Ascending aorta (tissue), 2 donors: Measurements from ENCODE around the gene CYREN. TPM values are rescaled to one million over a fixed set of nuclear protein-coding genes. Genes with fewer than 3 reads are reported as not detected.

Source experiments
- DNase-seq, 2 donors: peaks; one replicate each; pipeline ENCODE4 v3.0.0-alpha.2; 2019; ENCODE audit warnings: low spot score in 2 of 2
- H3K27ac ChIP-seq, 2 donors: fragments of 200-600 bp; sonication (generic); one replicate each; pipeline ENCODE4 v1.5.1; 2016 to 2017; ENCODE audit warnings: mild to moderate bottlenecking in 1 of 2
- H3K27me3 ChIP-seq: fragments of 200-600 bp; sonication (generic); one replicate; pipeline ENCODE4 v1.5.1; 2017
- H3K36me3 ChIP-seq, 2 donors: fragments of 200-600 bp; sonication (generic); one replicate each; pipeline ENCODE4 v1.5.1; 2016
- H3K4me1 ChIP-seq, 2 donors: fragments of 200-600 bp; sonication (generic); one replicate each; pipeline ENCODE4 v1.5.1; 2016 to 2017; ENCODE audit warnings: mild to moderate bottlenecking in 1 of 2
- H3K4me3 ChIP-seq, 2 donors: fragments of 200-600 bp; sonication (generic); one replicate each; pipeline ENCODE4 v1.5.1; 2016 to 2017; ENCODE audit warnings: mild to moderate bottlenecking in 1 of 2
- H3K9me3 ChIP-seq, 2 donors: fragments of 200-600 bp; sonication (generic); one replicate each; pipeline ENCODE4 v1.5.1; 2016
- intact Hi-C: fragments of 100-400 bp; cut with DNase I; formaldehyde crosslinking; loops from one replicate; pipeline ENCODE4 v1.15.1; 2023
- total RNA-seq: library from RNA; depleted of rRNA; stranded (reverse); fragments of >200 nt; gene quantifications from one replicate; pipeline ENCODE4 v1.1.0, GENCODE V29; 2016
- TF ChIP-seq, protein P1 (sequence below), 3 experiments: fragments of 200-600 bp in 2 of 3; fragments of 450-650 bp in 1 of 3; sonication (generic) in 2 of 3; IDR thresholded peaks; one replicate each; pipeline ENCODE4 v1.5.1; 2016 to 2019; ENCODE audit warnings: antibody characterized with exemption in 3 of 3, mild to moderate bottlenecking in 1 of 3, moderate library complexity in 1 of 3

Gene CYREN
- total RNA-seq, 1 donor from 2014 or later: 21.6 TPM

DNA sequence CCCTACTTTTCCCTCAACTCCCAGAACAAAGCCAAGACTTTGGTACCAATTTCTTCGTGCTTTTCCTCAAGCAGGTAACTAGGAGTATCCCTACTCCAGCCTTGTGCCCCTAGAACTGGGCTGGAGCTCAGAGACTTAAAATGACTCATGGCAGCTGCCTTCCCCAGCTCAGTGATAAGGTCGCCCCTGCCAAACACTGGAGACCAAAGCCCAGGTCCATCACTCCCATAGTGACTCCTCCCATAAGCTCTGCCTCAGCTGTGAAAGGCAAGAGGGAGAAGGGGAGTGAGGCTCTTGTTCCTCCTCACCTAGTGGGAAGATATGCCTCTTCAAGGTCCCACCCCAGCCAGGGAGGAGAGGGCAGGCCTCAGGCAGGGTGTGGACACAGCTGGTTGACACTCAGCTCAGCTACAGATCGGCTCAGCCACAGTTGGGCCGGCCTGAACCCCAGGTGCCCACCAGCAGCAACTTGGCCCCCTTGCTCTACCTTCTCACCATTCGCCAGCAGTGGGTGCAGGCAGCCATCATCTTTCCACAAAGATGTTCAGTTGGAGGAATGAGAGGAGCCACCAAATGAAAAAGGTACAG lies 13.8 kb upstream of the CYREN start:
- Histone ChIP-seq H3K27me3 (no peaks in the 10 kb centered on the region), H3K36me3 (peaks cover 62 to 92% of the 10 kb centered on the region in 2 donors), H3K4me1 (no peaks in the 10 kb centered on the region), H3K27ac (no peak overlapping the region), H3K4me3 (no peak overlapping the region), H3K9me3 (peaks cover 10 to 26% of the 10 kb centered on the region in 2 donors)
- intact Hi-C loops: no loop called here
- TF ChIP-seq, protein P1, sequence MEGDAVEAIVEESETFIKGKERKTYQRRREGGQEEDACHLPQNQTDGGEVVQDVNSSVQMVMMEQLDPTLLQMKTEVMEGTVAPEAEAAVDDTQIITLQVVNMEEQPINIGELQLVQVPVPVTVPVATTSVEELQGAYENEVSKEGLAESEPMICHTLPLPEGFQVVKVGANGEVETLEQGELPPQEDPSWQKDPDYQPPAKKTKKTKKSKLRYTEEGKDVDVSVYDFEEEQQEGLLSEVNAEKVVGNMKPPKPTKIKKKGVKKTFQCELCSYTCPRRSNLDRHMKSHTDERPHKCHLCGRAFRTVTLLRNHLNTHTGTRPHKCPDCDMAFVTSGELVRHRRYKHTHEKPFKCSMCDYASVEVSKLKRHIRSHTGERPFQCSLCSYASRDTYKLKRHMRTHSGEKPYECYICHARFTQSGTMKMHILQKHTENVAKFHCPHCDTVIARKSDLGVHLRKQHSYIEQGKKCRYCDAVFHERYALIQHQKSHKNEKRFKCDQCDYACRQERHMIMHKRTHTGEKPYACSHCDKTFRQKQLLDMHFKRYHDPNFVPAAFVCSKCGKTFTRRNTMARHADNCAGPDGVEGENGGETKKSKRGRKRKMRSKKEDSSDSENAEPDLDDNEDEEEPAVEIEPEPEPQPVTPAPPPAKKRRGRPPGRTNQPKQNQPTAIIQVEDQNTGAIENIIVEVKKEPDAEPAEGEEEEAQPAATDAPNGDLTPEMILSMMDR (IDR thresholded peaks at IDR 0.05): no peak
- DNase-seq: peak in 1 of 2 donors; percentile 42

DNA sequence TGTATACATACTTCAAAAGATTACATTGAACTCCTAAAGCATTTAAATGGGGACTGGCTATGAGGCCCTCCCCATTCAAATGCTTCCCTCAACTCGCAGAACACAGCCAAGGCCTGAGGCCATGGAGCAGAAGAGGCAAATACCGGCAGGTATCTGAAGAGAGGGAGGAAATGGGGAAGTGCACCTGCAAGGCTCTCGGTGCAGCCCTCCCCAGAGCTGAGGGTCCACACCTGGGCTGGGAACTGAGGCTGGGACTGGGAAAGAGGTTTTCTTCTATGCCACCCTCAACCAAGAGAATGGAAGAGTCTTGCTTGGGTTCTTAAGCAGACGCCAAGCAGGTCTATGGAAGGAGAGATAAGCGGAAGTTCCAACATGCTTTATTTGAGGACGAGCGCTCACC lies 13.0 kb upstream of the CYREN start:
- peak in 1 of 2 donors; percentile 52 for DNase-seq
- intact Hi-C loops: no loop called here
- H3K36me3 ChIP-seq: peaks cover 55 to 84% of the 10 kb centered on the region in 2 donors

DNA sequence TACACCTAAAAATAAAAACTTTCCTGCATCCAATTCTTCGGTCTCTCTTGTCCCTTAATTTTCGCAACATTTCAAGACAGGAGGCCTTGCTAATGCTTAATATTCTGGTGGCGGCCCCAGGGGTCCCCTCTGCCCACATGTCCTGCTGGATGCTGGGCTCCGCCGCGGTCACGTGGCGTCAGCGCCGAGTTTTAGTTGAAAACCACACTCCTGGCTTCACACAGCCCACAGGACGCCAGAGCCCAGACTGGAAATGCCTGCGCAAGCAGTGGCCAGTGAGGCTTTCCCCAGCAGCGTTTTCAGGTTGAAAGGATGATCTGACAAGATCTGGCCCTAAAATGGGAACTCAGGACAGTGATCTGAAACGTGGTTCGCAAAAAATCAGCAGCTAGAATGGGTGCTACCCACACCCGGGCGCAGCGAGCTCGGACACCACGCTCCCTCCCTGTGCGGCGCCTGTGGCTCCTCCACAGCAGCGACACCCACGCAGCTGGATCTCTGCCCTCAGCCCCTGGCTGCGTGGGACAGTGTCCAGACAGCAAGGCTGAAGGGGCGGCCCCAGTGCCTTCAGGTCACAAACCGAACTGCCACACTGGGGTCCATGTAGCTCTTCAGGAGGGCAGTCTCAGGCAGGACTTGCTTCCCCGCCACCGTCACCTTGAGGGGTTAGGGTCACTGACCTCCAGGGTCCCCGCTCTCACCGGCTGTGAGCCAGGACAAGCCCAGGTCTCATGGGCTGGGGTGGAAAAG lies 11.6 kb upstream of the CYREN start:
- intact Hi-C loops: no loop called here
- H3K4me3 ChIP-seq: no peak overlapping the region
- H3K27me3 ChIP-seq: no peaks in the 10 kb centered on the region
- TF ChIP-seq, protein P1 (IDR thresholded peaks at IDR 0.05): no peak
- no peak overlapping the region for H3K27ac ChIP-seq
- DNase-seq: peak in 1 of 2 donors; percentile 54
- H3K9me3 ChIP-seq: peaks cover 10 to 26% of the 10 kb centered on the region in 2 donors
- no peaks in the 10 kb centered on the region for H3K4me1 ChIP-seq
- peaks cover 43 to 70% of the 10 kb centered on the region in 2 donors for H3K36me3 ChIP-seq

More for the DNA sequence above, 13.0 kb upstream of the CYREN start:
- TF ChIP-seq, protein P1 (IDR thresholded peaks at IDR 0.05): no peak
- H3K9me3 ChIP-seq: peaks cover 10 to 26% of the 10 kb centered on the region in 2 donors
- H3K4me3 ChIP-seq: no peak overlapping the region
- no peak overlapping the region for H3K27ac ChIP-seq
- H3K4me1 ChIP-seq: no peaks in the 10 kb centered on the region
- no peaks in the 10 kb centered on the region for H3K27me3 ChIP-seq

DNA sequence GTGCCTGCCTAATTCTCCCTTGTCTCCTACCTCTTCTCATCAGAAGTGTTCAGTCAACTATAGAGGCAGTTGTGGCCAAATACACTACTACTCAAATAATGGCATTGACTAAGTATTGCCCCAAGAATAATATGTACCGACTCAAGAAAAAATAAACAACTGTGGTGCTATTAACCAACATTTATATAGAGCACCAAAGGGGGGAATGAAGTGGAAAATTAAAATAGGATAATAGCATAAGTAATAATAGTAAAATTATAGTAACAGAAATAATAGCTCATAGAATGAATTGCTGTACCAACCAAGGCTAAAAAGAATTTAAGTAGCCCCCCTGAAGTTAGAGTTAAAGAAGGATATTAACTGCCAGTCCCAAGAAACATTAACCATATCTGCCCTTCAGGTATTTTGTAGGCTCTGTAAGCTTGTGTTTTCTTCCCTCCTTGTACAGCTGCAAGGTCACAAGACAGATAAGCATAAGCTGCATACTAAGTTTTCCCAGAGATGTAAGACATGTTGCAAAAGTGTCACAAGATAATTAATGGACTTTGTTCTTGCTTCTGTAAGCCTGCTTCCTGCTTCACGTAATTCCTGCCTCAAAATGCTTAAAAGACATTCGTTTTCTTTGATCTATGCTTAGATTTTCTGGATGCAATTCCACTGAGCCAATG lies 10.9 kb upstream of the CYREN start:
- DNase-seq: no peak
- no peaks in the 10 kb centered on the region for H3K27me3 ChIP-seq
- H3K9me3 ChIP-seq: peaks cover 10 to 26% of the 10 kb centered on the region in 2 donors
- no peak overlapping the region for H3K27ac ChIP-seq
- TF ChIP-seq, protein P1 (IDR thresholded peaks at IDR 0.05): no peak
- H3K4me3 ChIP-seq: no peak overlapping the region
- H3K4me1 ChIP-seq: no peaks in the 10 kb centered on the region
- H3K36me3 ChIP-seq: peaks cover 36 to 63% of the 10 kb centered on the region in 2 donors
- intact Hi-C loops: no loop called here

DNA sequence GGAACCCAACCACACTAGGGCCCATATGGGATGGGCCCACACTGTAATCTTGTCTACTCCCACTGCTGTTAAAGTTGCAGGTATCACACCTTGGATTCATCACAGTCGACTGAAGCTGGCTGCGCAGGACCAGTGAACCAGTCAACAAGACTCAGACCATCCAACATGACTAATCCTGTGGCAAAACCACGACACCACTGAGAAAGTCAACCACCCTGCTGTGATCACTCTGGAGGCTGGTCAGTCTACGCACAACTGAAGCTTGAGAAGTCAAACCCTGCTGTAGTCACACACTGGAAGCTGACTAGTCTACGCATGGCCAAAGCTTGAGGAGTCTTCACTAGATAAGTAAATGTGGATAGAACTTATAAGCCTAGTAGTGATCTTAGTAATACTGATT lies 9.6 kb upstream of the CYREN start:
- TF ChIP-seq, protein P1 (IDR thresholded peaks at IDR 0.05): no peak
- Histone ChIP-seq H3K27me3 (no peaks in the 10 kb centered on the region), H3K27ac (no peak overlapping the region), H3K4me3 (no peak overlapping the region), H3K4me1 (no peaks in the 10 kb centered on the region), H3K36me3 (peaks cover 25 to 50% of the 10 kb centered on the region in 2 donors), H3K9me3 (peaks cover 10 to 26% of the 10 kb centered on the region in 2 donors)
- peak in 1 of 2 donors; percentile 41 for DNase-seq
- intact Hi-C loops: no loop called here
